ENCODE data around the gene C9orf40.

C9orf40 gene

DNA sequence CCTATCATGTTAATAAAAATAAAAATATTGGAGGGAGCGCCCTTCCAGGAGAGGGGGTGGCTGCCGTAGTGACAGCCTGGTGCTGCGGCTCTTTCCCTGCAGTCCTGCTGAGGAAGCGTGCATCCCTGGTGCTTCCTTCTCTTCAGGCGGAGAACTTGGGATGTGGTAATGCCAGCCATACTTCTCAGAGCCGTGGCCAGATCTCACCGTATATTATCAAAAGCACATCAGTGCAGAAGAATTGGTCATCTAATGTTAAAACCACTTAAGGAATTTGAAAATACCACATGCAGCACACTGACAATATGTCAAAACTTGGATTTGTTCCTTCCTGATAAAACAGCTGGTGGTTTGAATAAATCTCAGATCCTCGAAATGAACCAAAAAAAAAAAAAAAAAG is 17.7 kb downstream of the C9orf40 start:
- DNase-seq = no peak

DNA sequence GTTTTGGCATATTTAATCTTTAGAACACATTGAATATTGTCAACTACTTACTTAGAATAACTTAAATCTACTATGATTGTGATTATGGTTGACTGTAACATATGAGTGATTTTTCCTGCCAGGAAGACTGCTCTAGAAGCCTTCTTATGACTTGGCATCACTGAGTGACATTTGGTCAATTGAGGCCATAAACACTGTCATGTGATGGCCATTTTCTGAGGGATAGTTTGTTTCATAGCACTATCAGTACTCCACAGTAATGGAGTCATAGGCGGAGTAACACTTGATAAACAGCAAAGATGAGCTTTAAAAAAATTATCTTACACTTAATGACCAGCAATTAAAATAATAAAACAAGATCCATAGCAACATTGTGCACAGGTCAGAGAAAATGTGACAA is 31.0 kb downstream of the C9orf40 start:
- DNase-seq = no peak

DNA sequence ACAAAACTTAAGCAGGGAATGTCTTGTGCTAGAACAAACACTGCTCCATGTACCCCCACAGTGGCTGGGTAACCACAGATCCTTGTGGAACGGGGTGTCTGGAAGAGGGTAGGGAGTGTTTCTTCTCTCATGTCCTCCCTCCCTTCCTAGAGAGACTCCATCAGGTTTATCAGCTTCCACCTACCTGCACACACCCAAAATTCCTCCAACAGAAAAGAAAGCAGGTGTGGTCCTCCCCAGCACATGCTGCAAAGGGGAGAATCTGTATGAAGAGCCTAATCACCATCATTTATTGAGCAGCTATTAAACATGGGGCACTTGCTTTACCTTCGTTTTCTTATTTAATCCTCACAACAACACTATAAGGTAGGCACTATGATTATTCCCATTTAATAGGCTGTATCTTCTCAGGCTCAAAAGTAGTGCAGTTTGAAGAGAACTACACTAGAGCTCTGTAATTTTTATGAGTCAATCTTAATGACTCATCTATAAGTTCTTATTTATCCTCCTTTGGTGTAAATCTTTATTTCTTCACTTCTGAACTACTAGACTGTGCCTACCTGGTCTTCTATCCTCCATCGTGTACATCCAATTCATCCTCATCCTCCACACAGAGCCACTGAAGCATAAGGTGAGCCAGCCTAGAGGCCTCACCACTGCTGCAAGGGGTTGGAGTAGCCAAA is 31.6 kb downstream of the C9orf40 start:
- DNase-seq = no peak

DNA sequence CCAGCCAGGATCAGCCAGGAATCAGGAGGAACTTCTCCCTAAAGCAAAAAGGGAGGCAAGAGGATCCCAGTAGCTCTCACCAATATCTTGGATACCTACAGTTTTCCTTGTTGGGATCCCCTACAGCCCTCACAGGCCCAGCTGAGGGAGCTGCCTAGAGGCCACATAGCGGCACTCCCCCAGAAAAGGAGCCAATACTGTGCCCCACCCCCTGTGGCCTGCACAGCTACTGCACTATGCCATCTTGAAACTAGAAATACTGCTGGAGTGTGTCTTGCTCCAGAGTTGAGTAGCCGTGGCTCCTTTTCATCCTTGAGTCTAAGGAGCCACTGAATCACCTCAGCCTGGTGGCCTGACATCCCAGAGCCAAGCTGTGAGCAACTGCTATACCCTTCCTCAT is 42.7 kb downstream of the C9orf40 start:
- no peak for DNase-seq

DNA sequence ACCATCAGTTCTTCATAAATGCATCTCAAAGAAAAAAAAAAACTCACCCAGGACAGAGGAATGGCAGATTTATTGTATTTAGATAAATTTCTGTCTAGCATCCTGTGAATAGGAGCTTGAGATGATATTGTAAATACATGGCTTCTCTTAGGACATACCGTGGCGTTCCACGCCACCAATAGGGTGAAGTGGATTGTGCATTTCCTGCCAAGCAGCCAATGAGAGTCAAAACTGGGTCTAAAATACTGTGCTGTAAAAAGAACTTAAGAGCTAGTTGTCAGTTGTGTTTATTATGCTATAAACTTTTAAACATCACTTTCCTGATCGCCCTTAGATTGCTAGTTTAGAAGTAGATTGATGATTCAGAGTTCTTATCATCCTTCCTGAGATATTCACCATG is 44.0 kb downstream of the C9orf40 start:
- no peak for DNase-seq

DNA sequence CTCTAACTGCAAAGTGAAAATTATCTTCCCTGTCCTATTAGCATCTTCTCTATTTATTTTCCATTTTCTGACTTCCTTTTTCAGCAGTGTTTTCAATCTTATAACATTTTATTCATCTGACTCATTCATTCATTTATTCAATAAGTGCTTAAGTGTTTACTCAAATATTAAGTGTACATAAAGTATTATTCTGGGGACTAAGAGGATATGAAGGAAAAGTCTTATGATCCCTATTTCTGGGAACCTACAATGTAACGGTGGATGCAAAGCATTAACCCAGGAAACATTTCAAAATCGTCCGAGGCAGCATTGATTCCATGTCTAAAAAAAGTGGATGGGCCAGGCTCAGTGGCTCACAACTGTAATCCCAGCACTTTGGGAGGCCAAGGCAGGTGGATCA is 45.6 kb downstream of the C9orf40 start:
- no peak for DNase-seq

DNA sequence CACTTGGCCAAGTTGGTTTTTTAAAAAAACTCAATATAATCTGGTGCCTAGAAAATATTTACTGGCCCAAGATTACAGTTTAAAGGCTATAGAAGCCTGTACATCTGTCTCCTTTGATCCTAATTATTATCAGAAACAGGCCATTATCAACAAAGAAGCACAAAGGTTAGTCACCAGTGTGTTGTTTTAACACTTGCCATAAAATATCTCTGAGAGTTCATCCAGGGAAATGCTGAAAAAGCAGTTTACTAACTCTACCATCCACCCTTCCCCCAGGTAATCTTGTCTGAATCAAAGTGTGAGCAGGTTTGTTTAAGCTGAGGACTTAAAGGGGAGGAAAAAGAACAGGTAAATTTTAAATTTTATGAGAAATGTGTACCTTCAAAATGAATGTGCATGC is 51.7 kb downstream of the C9orf40 start:
- DNase-seq = no peak
